ENCODE data around the gene CWF19L1.

DNA sequence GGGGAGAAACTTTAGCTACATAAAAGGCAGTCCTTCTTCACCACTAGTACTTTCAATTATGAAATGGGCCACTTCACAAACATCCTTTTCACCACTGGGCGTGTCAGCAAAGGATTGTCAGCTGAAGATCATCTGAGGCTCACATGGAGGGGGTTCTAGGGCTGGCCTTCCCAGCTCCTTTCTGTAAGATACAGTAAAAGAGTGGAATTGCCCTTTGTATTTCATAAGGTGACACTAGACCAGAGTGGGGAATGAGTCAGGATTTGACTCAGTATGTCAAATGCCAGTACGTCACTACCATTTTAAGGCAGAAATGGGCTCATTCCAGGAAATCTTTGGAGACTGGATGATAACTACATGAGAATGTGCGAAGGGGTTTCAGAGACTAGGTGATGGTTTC lies 40.2 kb upstream of the CWF19L1 start:
- TF ChIP-seq POLR2A (IDR thresholded peaks at IDR 0.05; ENCODE audit: low read depth, low read length) (no peak), POLR2AphosphoS5 (IDR thresholded peaks at IDR 0.05; ENCODE audit: low read depth, low read length) (no peak)

Measured in GM12892 (cell line).